ENCODE data around the gene PTPMT1.

DNA sequence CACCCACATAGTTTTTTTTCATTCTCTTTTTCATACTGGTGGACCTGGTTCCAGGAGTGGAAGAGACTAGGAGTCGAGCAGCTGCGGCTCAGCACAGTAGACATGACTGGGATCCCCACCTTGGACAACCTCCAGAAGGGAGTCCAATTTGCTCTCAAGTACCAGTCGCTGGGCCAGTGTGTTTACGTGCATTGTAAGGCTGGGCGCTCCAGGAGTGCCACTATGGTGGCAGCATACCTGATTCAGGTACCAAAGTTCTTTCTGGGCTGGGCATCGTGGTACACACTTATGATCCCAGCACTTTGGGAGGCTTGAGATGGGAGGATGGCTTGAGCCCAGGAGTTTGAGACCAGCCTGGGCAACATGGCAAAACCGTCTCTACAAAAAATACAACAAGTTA lies 4.2 kb downstream of the PTPMT1 start:
- TF ChIP-seq, protein P1, sequence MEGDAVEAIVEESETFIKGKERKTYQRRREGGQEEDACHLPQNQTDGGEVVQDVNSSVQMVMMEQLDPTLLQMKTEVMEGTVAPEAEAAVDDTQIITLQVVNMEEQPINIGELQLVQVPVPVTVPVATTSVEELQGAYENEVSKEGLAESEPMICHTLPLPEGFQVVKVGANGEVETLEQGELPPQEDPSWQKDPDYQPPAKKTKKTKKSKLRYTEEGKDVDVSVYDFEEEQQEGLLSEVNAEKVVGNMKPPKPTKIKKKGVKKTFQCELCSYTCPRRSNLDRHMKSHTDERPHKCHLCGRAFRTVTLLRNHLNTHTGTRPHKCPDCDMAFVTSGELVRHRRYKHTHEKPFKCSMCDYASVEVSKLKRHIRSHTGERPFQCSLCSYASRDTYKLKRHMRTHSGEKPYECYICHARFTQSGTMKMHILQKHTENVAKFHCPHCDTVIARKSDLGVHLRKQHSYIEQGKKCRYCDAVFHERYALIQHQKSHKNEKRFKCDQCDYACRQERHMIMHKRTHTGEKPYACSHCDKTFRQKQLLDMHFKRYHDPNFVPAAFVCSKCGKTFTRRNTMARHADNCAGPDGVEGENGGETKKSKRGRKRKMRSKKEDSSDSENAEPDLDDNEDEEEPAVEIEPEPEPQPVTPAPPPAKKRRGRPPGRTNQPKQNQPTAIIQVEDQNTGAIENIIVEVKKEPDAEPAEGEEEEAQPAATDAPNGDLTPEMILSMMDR (IDR thresholded peaks at IDR 0.05; ENCODE audit: low read depth, low read length, poor library complexity, severe bottlenecking), result no peak
- no peak for TF ChIP-seq EZH2phosphoT487 (IDR thresholded peaks at IDR 0.05; ENCODE audit: borderline replicate concordance, low read length)

Data from DOHH2 (cell line).